Osteocyte (in vitro differentiated cells): ENCODE data around the gene GPM6B. TPM values are rescaled to one million over a fixed set of nuclear protein-coding genes. Genes with fewer than 3 reads are reported as not detected.

ENCODE experiments used
- DNase-seq: peaks from one replicate; pipeline ENCODE4 v3.0.0; 2021; ENCODE audit warnings: mixed read lengths; ENCODE audit not compliant: unreplicated experiment; ENCODE audit errors: extremely low spot score
- H3K27ac Mint-ChIP-seq: one replicate; pipeline ENCODE4 v1.8.0; 2021; ENCODE audit warnings: mild to moderate bottlenecking, mixed read lengths; ENCODE audit not compliant: unreplicated experiment
- H3K27me3 Mint-ChIP-seq: one replicate; pipeline ENCODE4 v1.8.0; 2021; ENCODE audit warnings: mixed read lengths; ENCODE audit not compliant: unreplicated experiment
- H3K36me3 Mint-ChIP-seq: one replicate; pipeline ENCODE4 v1.8.0; 2021; ENCODE audit warnings: mixed read lengths; ENCODE audit not compliant: unreplicated experiment
- H3K4me1 Mint-ChIP-seq: one replicate; pipeline ENCODE4 v1.8.0; 2021; ENCODE audit warnings: mixed read lengths; ENCODE audit not compliant: unreplicated experiment
- H3K4me3 Mint-ChIP-seq: one replicate; pipeline ENCODE4 v1.8.0; 2021; ENCODE audit warnings: mild to moderate bottlenecking, moderate library complexity, mixed read lengths; ENCODE audit not compliant: unreplicated experiment
- H3K9me3 Mint-ChIP-seq: one replicate; pipeline ENCODE4 v1.8.0; 2021; ENCODE audit warnings: mixed read lengths; ENCODE audit not compliant: unreplicated experiment
- CTCF ChIP-seq: fragments of 200-600 bp; sonication (generic); IDR thresholded peaks from 2 replicates; pipeline ENCODE4 v1.5.0; 2021; ENCODE audit warnings: antibody characterized with exemption, mild to moderate bottlenecking, moderate library complexity
- total RNA-seq: library from RNA; stranded (reverse); gene quantifications from 2 replicates; pipeline ENCODE4 v1.2.1, GENCODE V29; 2021

The GPM6B gene
- total RNA-seq, 1 donor from 2014 or later: 12.0 TPM

- Mint-ChIP-seq H3K27ac (no peak overlapping the region), H3K9me3 (no peaks in the 10 kb centered on the region)
These were observed 41.1 kb downstream of the GPM6B start for GRCh38 chrX:13775837-13776236.

GRCh38 chrX:13774696-13775095, 42.2 kb downstream of the GPM6B start:
- no peaks in the 10 kb centered on the region for H3K9me3 Mint-ChIP-seq
- TF ChIP-seq CTCF: no peak
- H3K36me3 Mint-ChIP-seq: peaks cover 23% of the 10 kb centered on the region
- no peak overlapping the region for H3K4me3 Mint-ChIP-seq
- no peaks in the 10 kb centered on the region for H3K4me1 Mint-ChIP-seq
- H3K27me3 Mint-ChIP-seq: no peaks in the 10 kb centered on the region
- no peak for DNase-seq
- H3K27ac Mint-ChIP-seq: no peak overlapping the region

More at GRCh38 chrX:13775837-13776236, 41.1 kb downstream of the GPM6B start:
- Mint-ChIP-seq H3K27me3 (no peaks in the 10 kb centered on the region), H3K4me3 (no peak overlapping the region), H3K4me1 (no peaks in the 10 kb centered on the region), H3K36me3 (peaks cover 18% of the 10 kb centered on the region)
- no peak for DNase-seq
- TF ChIP-seq CTCF: no peak

- TF ChIP-seq CTCF: no peak
- H3K9me3 Mint-ChIP-seq: no peaks in the 10 kb centered on the region
- H3K36me3 Mint-ChIP-seq: peaks cover 35% of the 10 kb centered on the region
These were observed 46.8 kb downstream of the GPM6B start for GRCh38 chrX:13770013-13770535.

GRCh38 chrX:13768939-13769338, 48.0 kb downstream of the GPM6B start:
- Mint-ChIP-seq H3K36me3 (peaks cover 28% of the 10 kb centered on the region), H3K9me3 (no peaks in the 10 kb centered on the region), H3K4me1 (no peaks in the 10 kb centered on the region), H3K4me3 (no peak overlapping the region), H3K27me3 (no peaks in the 10 kb centered on the region), H3K27ac (no peak overlapping the region)
- TF ChIP-seq CTCF: no peak
- no peak for DNase-seq

More at GRCh38 chrX:13770013-13770535, 46.8 kb downstream of the GPM6B start:
- Mint-ChIP-seq H3K27me3 (no peaks in the 10 kb centered on the region), H3K4me1 (no peaks in the 10 kb centered on the region), H3K27ac (no peak overlapping the region), H3K4me3 (no peak overlapping the region)
- no peak for DNase-seq

GRCh38 chrX:13764765-13765164, 52.1 kb downstream of the GPM6B start:
- Mint-ChIP-seq H3K4me1 (no peaks in the 10 kb centered on the region), H3K4me3 (no peak overlapping the region), H3K27ac (no peak overlapping the region), H3K9me3 (no peaks in the 10 kb centered on the region), H3K36me3 (peaks cover 21% of the 10 kb centered on the region), H3K27me3 (no peaks in the 10 kb centered on the region)
- DNase-seq: no peak
- TF ChIP-seq CTCF: peak; percentile 48
